Activated CD4-positive, alpha-beta T cell treated with anti-CD3 and anti-CD28 coated beads, Interleukin-2, amount 50 U/mL, for 16 hours (primary cell): ENCODE measurements around the gene SV2C.
A peak's percentile ranks its signal among the peaks of the same experiment; 100 is the strongest.

Experiments used
- DNase-seq: peaks from one replicate; pipeline ENCODE4 v3.0.0-alpha.2; 2020

The SV2C gene

DNA sequence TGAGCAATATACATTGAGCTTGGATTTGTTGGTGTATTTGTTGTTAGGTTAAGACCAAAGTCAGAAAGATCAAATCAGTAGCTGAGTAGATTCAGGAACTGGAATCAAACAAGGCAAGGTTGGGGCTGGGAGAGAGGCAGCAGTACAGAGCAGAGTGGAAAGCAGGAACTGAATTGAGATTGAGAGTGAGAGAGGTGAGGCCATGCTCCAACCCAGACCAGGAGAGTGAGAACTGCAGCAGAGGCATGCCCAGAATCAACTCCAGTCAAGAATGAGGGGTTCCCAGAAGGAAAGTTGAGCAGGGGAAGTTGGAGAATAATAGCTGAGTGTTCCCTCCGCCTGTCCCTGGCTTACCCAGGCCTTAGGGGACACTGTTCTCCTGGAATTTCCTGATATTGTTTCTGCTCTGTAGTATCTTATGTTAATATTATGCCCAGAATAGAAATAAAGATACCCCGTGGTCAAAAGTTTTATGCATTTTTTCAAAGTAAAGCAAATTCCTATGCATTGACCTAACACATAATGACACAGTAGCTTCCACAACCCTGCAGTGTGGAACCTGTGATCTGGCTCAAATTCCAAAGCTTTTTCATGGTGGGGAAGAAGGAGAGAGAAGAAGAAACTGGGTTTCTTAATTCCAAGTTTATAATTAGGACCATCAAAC, 82.7 kb downstream of the SV2C start:
- no peak for DNase-seq

DNA sequence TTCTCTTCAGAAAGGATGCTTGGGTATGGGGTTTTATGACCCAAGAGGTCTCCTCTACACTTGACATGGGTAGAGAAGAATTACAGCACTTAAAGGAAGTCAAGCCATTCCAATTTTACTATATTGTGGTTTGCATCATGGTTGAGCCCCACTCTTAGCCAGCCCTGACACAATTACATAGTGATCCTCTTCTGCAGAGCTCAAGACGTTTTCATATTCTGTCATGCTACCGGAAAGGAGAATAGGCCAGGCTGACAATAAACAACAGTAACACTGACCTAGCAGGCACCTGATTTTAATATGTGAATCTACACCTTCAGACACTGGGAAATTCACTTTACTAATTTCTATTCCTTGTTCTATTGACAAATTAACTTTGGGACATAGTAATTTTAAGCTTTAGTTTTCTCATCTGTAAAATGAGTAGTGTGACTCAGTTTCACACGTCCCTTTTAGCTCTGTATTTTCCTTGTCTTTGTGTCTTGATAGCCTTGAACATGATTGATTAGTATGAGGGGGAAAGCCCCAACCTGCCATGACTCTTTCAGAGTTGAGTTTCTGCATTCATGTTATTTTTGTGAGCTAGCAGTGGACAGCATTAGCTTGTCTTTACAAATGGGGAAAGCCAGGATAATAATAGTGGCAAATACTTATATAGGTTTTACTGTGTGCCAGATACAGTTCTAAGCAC, 83.8 kb downstream of the SV2C start:
- peak; percentile 64 for DNase-seq

DNA sequence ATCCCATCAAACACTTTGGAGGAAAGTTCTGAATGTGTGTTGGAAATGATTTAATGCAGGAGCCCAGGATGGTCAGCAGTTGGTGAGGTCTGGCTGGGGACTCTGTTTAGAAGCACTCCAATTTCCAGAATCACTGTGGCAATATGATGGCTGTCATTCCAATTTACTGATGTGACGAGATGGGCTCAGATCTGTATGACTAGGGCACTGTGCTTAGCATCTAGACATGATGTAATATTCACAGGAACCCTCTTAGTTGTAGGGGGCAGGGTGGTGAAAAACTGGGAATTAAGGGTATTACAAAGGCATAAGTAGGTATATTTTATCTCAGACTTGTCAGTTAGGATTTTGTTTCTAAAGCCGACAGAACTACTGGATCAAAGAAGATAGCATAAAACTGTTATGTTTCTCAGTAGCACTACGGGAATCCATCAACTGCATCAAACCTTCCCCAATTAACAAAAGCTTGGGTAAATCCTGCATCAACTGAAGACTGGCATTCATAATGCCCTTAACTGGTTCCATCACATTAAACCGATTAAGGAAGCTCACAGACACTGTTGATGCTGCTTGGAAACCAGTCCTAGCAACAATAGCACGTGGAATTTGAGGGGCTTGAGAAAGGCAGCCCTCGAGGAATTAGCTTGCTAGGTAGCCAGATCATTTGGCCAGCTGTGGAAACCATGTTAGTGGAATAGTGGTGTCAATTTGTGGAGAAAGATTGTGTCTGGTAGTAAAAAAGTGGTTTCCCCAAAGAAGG, 86.1 kb downstream of the SV2C start:
- DNase-seq, result no peak

DNA sequence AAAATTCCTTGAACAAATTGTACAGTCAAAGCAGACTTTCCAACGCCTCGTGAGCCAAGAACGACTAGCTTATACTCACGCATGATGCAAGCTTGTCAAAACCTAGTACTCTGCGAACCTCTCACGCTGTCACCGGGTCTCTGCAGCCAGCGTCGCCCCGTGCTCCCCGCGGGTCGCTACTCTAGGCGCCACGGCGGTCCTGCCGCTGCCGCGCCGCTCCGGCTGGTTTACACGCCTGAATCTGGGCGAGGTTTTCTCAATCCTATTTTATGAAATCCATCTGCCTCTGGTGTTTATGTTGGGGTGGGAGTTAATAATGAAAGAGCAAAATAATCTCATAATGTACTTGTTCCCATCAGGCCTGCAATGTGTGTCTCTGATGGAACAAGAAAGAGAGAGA, 90.9 kb downstream of the SV2C start:
- no peak for DNase-seq

DNA sequence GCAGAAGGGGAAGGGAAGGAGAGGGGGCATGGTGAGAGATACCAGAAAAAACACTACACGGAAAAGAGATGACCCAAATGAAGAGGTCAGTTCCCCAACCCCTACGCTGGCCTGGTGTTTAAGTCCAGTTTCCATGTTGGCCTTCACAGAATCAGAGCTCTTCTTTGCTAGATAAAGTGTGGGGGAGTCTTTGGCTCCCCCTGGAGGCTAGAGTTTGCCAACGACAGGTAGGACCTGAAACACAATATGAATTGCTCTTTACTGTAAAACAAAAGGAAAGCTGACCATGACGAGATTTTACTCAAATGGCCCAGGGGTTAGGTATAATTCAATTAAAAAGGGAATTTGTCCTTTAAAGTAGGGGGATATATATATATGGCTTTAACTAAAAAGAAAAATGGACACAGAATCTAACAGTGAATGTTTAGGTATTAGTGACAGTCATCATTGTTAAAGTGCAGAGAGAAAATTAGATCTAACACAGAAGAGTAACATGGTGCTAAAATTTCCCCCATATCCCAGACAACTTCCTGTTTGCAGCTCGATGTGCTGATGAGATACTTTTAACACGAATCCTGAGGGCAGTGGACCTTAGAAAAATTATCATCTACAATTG, 92.0 kb downstream of the SV2C start:
- peak; percentile 68 for DNase-seq

DNA sequence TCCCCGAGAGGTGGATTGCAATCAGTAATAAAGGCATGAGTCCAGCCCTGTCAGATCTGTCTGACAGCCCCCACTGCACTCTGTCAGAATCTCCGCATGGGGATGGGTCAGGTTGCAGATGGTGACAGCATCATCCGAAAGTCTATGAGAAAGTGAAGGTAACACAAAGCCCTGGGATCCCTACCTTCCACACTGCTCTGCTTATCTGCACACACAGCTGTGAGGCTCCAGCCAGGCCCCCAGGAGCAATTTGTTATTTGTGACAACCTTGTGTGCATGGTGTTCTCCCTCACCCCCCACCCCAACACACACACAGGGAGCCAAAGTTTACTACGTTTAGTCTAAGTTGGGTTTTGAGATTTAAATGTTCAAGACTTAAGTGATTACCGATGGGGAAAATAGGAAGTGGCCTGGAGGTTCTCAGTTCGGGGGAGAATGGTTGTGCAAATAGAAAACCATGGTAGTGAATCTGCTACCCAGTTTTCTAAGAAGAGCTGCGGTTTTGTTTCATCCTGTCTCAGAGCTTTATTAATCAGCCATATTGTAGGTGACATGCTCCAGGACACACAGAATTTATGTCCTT, 92.7 kb downstream of the SV2C start:
- peak; percentile 71 for DNase-seq

DNA sequence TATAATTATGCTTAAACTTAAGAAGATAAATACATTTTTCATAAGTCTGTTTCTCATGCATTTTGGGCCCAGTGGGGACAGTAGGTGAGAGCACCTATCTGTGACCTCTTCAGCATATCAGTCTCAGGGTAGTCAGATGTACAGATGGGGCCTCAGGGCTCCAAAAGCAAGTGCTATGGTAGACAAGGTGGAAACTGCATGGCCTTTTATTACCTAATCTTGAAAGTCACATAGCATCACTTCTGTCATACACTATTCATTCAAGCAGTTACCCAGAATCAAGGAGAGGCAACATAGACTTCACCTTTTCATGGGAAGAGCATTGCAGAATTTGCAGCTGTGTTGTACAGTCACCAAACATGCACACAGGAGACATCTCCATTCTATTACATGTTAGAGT, 94.8 kb downstream of the SV2C start:
- peak; percentile 48 for DNase-seq

DNA sequence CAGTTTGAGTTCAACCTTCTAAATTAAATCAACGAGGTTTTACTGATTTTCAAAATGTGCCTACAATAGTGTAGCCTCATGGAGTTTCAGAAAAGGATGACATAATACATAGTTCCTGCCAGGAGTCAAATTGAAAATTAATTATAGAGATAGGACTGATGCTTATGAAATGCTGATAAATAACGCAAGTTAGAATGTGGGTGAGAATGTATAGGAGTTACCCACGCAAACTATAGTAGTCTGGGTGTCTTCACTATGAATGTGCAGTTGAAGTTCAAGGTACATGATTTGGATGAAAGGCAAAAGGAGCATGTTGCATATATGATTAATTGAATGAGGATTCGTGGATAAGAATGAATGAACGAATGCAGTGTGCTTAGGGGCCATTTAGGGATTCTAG, 95.7 kb downstream of the SV2C start:
- peak; percentile 39 for DNase-seq

DNA sequence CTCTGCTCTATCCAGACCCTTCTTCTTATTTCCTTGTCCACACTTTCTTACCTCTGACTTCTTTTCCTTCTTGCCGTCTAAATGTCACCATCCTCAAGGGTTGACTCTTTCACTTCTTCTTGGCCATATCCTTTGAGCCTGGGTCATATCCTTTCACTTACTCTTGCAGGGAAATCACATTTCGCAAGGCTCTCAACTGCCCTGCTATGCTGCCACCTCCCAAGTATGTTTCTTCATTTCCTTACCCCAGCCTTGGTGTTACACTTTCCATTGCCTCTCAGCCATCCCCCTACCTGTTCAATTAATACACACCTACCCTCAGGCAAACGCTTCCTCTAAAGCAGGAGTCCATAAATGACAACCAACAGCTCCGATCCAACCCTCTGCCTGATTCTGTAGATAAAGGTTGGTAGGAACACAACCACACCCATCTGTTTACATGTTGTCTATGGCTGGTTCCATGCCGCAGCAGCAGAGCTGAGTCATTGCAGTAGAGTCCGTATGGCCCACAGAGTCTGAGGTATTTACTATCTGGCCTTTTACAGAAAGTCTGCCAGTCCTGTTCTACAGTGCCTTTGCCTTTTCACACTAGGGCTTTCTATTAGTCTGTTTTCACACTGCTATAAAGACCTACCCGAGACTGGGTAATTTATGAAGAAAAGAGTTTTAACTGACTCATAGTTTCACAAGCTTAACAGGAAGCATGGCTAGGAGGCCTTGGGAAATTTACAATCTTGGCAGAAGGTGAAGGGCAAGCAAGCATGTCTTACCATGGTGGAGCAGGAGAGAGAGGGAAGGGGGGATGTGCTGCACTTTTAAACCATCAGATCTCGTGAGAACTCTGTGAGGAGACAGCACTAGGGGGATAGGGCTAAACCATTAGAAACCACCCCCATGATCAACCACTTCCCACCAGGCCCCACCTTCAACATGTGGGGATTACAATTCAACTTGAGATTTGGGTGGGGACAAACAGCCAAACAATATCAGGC, 97.9 kb downstream of the SV2C start:
- DNase-seq, result peak; percentile 80

DNA sequence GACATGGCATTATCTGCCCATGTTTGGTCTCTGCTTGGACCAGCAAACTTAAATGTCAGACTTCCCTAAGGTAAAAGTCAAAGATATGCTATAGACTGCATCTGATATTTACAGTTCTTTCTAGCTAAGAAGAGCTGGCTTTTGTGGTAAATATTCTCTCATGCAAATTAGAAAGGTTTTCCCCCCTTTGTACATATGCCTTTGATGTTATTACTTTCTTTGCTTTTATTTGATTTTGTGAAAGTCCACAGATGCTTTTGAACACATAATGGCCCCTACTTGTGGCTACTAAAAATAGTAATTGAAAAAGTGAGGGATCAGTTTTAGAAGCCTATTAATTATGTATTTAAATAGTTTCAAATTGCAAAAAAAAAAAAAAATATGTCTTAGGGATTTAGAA, 104.2 kb downstream of the SV2C start:
- DNase-seq, result no peak

DNA sequence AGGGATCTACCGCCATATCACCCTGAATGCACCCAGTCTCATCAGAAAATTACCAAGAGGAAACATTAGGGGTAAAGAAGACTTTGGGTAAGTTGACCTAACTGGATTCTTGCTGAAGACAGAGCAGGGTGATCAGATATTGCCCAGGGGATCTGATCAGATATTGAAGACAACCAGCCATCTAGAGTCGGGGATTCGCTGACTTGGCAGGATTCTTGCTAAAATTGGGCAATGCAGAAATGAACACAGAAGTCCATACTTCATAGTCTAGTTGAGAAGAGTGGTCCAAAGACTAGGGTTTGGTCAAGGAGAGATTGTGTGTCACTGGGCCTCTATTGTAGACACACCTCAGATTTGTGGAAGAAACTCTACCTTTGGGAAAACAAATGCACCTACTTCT, 107.2 kb downstream of the SV2C start:
- DNase-seq, result no peak

DNA sequence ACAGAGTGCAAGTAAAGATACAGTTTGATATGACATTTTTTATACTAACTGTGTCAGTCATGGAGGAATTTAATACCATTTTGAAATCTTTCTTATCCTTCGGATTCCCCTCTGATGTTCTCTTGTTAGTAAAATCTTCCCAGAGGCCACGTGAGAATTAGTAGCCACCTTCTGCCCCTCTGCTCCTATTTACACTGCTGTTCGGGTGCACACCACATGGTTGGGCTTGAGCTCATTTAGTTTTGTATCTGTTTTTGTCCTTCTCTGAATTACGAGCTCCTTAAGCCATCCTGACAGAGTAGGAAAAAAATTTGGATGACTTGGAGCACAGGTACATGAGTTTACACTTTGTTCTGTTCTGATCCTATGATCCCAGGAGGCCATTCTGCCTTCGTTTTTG, 109.7 kb downstream of the SV2C start:
- no peak for DNase-seq

DNA sequence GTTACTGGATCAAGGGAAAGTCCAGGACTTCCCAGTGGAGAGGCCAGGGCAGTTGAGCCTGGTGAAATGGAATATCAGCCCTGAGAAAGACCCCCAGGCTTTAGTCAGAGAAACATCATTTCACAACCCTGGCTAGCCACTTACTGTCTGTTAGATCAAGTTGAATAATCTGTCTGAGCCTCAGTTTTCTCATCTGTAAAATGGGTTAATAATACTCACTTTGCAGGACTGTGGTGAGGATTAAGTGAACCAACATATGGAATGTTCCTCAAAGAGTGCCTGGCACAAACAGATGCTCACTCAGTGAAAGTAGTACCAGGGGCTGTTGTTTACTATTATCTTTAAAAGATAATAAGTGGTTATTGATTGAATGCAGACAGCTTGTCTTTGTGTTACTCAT, 110.5 kb downstream of the SV2C start:
- DNase-seq, result no peak

DNA sequence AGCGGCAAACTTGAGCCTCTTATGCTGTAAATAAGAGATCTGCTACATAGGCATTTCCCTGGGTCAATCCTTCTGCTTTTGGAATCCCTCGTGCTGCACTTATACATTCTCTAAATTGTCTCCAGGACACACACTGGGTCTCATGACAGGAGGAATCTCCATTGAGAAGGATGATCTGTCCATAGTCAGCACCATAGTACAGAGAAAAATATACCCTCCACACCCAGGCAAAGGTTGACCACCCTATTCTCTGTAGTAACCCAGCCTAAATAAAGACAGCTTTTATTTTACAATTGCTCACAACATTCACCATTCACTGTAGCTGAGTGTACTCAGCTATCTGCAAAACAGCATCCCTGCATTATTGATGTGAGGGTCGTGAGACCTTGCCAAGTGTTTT, 111.2 kb downstream of the SV2C start:
- DNase-seq, result no peak

DNA sequence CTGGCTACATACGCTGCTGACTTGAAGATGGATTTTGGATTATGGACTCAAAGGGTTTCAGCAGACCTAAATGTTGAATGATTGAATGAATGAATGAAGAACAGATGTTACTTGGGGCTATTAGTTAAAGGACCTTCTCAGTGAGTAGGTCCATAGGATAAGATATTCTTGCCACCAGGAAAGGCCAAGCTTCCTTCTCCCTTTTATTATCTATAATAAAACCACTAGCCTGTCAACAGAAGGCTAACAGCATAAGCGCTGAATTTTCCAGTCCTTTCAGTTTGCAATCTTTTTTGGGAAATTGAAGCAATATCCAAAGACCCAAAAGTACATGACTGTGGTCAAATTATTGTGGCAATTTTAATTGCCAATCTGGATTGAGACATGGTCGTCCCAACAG, 113.3 kb downstream of the SV2C start:
- no peak for DNase-seq

DNA sequence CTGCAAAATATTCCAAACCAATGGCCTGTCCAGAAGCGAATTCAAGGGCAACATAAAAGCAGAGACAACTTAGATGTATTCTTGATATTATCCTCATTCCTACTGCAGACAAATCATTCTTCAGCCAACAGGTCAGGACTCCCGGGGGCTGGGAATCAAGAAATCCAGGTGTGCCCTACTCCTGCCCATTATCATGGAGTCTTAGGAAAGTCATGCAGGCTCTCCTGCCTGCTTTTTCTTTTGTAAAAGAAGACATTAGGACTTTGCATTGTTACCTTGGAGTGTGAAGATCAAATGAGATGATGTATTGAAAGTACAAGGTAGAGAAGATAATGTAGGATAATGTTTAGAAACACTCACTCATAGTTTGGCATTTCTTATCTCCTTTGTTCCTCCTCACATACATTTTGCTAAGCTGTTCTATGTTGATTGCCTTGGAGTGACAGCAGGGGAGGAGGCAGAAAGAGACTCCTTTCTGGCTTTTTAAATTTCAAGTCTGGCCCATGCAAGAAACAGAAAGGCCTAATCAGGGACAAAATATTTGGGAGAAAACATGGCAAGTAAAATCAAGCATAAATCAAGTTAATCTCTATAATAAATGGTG, 113.8 kb downstream of the SV2C start:
- no peak for DNase-seq

DNA sequence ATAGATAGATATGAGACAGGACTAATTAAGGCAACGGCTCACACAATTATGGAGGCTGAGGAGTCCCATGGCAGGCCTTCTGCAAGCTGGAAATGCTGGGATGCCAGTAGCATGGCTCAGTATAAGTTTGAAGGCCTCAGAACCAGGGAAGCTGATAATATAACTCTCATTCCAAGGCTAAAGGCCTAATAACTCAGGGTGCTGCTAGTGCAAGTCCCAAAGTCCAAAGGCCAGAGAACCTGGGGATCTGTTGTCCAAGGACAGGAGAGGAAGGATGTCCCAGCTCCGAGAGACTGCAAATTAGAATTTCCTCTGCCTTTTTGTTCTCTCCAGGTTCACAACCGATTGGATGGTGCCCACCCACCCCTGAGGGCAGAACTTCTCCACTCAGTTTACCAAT, 114.5 kb downstream of the SV2C start:
- DNase-seq, result no peak

DNA sequence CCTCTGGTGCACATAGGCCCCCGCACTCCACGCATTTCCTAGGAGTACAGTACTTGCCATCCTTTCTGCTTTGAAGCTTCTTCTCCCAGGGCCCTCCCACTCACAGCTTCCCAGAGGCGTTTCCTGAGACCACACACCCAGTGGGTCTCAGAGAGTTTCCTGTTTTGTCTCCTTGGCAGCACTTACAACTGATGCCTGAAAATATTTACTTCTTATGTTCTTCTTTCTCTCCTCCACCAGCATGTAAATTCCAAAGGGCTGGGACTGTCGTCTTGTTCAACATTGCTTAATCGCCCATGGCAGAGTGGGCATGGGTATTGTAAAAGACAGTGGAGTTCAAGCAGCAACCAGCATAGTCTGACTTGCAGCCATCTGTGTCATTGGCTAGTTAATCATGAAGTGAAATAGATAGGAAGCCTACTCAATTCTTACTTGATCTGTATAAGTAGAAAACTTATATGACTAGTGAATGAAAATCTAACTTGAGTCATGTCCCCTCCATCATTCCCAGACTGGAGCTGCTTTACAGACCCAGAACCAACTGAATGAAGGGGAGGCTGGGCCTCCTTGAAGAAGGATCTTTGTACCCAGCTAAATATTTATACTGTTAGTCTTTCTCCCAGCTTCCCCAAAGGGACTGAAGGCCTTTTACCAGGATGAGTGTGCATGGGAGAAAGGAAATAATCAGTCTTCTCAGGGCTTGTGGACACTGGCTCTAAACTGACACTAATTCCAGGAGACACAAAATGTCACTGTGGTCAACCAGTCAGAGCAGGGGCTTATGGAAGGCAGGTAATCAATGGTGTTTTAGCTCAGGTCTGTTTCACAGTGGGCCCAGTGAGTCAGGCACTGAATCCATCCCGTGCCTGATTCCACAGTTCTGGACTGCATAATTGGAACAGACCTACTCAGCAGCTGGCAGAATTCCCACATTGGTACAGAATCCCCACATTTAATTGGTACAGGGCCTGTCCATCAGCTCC, 116.4 kb downstream of the SV2C start:
- no peak for DNase-seq

DNA sequence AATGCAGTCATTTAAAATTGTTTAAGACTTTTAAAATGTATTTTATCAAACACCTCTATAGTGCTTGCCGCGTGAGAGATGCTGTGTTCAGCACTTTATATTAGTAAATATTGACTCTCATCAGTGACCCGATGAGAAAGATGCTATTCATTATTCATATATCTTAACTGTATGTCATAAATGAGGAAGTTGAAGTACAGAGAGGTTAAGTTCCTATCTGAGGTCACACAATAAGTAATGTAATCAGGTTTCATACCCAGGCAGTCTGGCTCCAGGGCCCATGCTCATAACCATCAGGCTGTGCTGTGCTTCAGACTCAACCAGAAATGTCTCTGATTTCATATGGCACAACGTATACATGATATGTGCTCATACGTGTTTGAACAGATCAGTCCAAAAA, 119.0 kb downstream of the SV2C start:
- DNase-seq, result no peak

DNA sequence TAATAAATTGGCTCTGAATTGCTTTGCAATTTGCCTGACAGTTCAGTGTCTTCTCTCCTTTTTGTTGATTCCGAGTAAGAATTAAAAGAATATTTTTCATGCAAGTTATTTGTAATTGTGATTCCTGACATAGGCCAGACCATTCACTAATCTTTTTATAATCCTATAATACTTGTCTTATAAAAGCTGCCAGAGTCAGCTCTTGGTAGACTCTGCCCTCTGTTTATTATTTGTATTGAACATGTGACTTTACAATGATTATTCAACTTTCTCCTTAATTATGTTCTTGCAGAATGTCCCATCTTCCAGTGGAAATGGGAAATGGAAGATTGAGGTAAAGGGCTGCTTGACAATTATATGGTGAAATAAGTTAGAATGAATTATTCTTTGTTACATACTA, 121.0 kb downstream of the SV2C start:
- DNase-seq, result no peak
